ENCODE results near the gene TENT5A.

GRCh38 chr6:81763968-81764367 is 11.5 kb upstream of the TENT5A start:
- TF ChIP-seq CTCF (IDR thresholded peaks at IDR 0.05): no peak
- TF ChIP-seq POLR2A (IDR thresholded peaks at IDR 0.05): no peak

Data from uterus (tissue), 2 donors.